ENCODE data around the gene DDC. TPM values are rescaled to one million over a fixed set of nuclear protein-coding genes. Genes with fewer than 3 reads are reported as not detected.

DDC gene
- total and polyA plus RNA-seq, 2 donors (not counting 1 experiment from before 2014, with no cell fraction given): not detected

DNA sequence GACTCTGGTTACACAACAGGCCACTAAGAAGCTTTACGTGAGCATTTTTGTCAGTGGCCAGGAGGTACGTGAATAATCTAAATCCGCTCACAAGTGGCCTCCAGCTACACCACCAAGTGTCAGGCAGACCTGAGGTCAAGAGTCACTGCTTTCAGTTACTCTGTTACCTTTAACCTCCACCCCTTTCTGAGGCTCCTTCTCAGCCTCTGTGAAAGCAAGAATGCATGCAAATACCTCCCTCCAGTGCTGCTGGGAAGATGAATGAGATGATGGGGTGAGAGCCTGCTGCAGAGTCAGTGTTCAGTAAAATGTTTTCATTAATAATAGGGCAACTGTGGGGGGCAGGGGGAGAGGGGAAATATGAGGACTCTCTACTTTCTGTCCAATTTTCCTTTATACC lies 11.2 kb downstream of the DDC start:
- ChIA-PET POLR2A (no interaction called here), CTCF (no interaction called here)
- peaks cover 0 to 4% (median 1%) of the 10 kb centered on the region in 4 experiments for H3K27me3 ChIP-seq (replicated peaks in 1 of 4; ENCODE audit: control extremely low read depth in 1 of 4, control insufficient read depth in 3 of 4, insufficient read depth in 4 of 4, low read length in 3 of 4)
- H4K20me1 ChIP-seq (ENCODE audit: control insufficient read depth, insufficient read depth, low read length, poor library complexity, severe bottlenecking): no peaks in the 10 kb centered on the region
- no peak overlapping the region for H3K9ac ChIP-seq (ENCODE audit: low read length)
- Mint-ChIP-seq H3K27ac (no peak overlapping the region), H3K9me3 (ENCODE audit: insufficient read depth) (no peaks in the 10 kb centered on the region), H3K4me3 (no peak overlapping the region), H3K27me3 (peaks cover 45% of the 10 kb centered on the region), H3K4me1 (no peaks in the 10 kb centered on the region)
- no peaks in the 10 kb centered on the region for H3K9me3 ChIP-seq (ENCODE audit: control extremely low read depth in 1 of 3, control insufficient read depth in 2 of 3, insufficient read depth in 1 of 3, low read length in 2 of 3)
- H3K36me3 ChIP-seq (replicated peaks in 1 of 2; ENCODE audit: control extremely low read depth in 1 of 2, control insufficient read depth in 1 of 2, extremely low read depth in 1 of 2, insufficient read depth in 2 of 2, low read length in 1 of 2): no peaks in the 10 kb centered on the region
- intact Hi-C loops (cut with micrococcal nuclease): no loop called here
- H3K79me2 ChIP-seq (ENCODE audit: control insufficient read depth, insufficient read depth, low read length): no peaks in the 10 kb centered on the region
- H3K4me2 ChIP-seq (replicated peaks; ENCODE audit: low read depth, low read length, poor library complexity, severe bottlenecking): no peak overlapping the region
- WGBS (ENCODE audit: insufficient coverage): 64% methylated on average over 3 of the region's 3 CpGs
- TF ChIP-seq, protein P1, sequence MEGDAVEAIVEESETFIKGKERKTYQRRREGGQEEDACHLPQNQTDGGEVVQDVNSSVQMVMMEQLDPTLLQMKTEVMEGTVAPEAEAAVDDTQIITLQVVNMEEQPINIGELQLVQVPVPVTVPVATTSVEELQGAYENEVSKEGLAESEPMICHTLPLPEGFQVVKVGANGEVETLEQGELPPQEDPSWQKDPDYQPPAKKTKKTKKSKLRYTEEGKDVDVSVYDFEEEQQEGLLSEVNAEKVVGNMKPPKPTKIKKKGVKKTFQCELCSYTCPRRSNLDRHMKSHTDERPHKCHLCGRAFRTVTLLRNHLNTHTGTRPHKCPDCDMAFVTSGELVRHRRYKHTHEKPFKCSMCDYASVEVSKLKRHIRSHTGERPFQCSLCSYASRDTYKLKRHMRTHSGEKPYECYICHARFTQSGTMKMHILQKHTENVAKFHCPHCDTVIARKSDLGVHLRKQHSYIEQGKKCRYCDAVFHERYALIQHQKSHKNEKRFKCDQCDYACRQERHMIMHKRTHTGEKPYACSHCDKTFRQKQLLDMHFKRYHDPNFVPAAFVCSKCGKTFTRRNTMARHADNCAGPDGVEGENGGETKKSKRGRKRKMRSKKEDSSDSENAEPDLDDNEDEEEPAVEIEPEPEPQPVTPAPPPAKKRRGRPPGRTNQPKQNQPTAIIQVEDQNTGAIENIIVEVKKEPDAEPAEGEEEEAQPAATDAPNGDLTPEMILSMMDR (IDR thresholded peaks at IDR 0.05): no peak
- no peak for TF ChIP-seq EZH2 (IDR thresholded peaks at IDR 0.05; ENCODE audit: borderline replicate concordance, insufficient read depth, low read depth, low read length, poor library complexity, severe bottlenecking)
- ATAC-seq (ENCODE audit: low read depth) (no peak), DNase-seq (no peak)
- H3K4me1 ChIP-seq (ENCODE audit: control insufficient read depth in 2 of 2, insufficient read depth in 2 of 2, low read length in 2 of 2): no peaks in the 10 kb centered on the region
- H3K4me3 ChIP-seq (ENCODE audit: control extremely low read depth in 1 of 5, extremely low read depth in 1 of 5, insufficient read depth in 1 of 5, low read depth in 2 of 5, low read length in 4 of 5): no peak overlapping the region
- H2AFZ ChIP-seq (ENCODE audit: insufficient read depth, low read depth, low read length, poor library complexity, severe bottlenecking): no peak overlapping the region
- H3K27ac ChIP-seq (ENCODE audit: low read length in 2 of 2): no peak overlapping the region

DNA sequence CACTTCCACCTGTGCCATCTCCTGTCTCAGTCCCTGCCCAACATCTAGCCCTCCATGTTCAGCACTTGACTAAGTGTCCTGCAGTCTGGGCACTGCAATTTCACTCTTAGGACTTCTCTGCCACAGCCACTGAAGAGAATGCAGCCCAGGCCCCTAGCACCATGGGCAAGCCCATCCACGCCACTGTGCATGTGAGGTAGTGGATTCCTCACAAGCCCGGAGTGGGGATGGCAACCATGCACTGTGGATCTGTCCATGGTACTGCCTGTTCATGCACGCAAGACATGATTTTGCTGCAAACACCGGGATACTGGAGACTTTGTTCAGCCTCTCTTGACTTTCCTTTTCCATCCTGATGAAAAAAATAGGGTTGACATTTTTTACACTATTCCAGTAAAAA lies 12.3 kb downstream of the DDC start:
- Histone ChIP-seq H2AFZ (ENCODE audit: insufficient read depth, low read depth, low read length, poor library complexity, severe bottlenecking) (no peak overlapping the region), H3K4me2 (replicated peaks; ENCODE audit: low read depth, low read length, poor library complexity, severe bottlenecking) (no peak overlapping the region), H3K4me1 (ENCODE audit: control insufficient read depth in 2 of 2, insufficient read depth in 2 of 2, low read length in 2 of 2) (no peaks in the 10 kb centered on the region), H4K20me1 (ENCODE audit: control insufficient read depth, insufficient read depth, low read length, poor library complexity, severe bottlenecking) (no peaks in the 10 kb centered on the region), H3K79me2 (ENCODE audit: control insufficient read depth, insufficient read depth, low read length) (no peaks in the 10 kb centered on the region), H3K4me3 (ENCODE audit: control extremely low read depth in 1 of 5, extremely low read depth in 1 of 5, insufficient read depth in 1 of 5, low read depth in 2 of 5, low read length in 4 of 5) (no peak overlapping the region), H3K36me3 (replicated peaks in 1 of 2; ENCODE audit: control extremely low read depth in 1 of 2, control insufficient read depth in 1 of 2, extremely low read depth in 1 of 2, insufficient read depth in 2 of 2, low read length in 1 of 2) (no peaks in the 10 kb centered on the region), H3K9me3 (ENCODE audit: control extremely low read depth in 1 of 3, control insufficient read depth in 2 of 3, insufficient read depth in 1 of 3, low read length in 2 of 3) (no peaks in the 10 kb centered on the region), H3K27me3 (replicated peaks in 1 of 4; ENCODE audit: control extremely low read depth in 1 of 4, control insufficient read depth in 3 of 4, insufficient read depth in 4 of 4, low read length in 3 of 4) (peaks cover 0 to 4% (median 0%) of the 10 kb centered on the region in 4 experiments), H3K9ac (ENCODE audit: low read length) (no peak overlapping the region), H3K27ac (ENCODE audit: low read length in 2 of 2) (no peak overlapping the region)
- intact Hi-C loops (cut with micrococcal nuclease): no loop called here
- CTCF ChIA-PET: no interaction called here
- WGBS (ENCODE audit: insufficient coverage): 69% methylated on average over 2 of the region's 4 CpGs
- no peak for DNase-seq
- H3K4me1 Mint-ChIP-seq: no peaks in the 10 kb centered on the region
- no peaks in the 10 kb centered on the region for H3K9me3 Mint-ChIP-seq (ENCODE audit: insufficient read depth)
- POLR2A ChIA-PET: no interaction called here
- ATAC-seq (ENCODE audit: low read depth): no peak
- no peak overlapping the region for H3K4me3 Mint-ChIP-seq
- no peak overlapping the region for H3K27ac Mint-ChIP-seq
- TF ChIP-seq, protein P1 (IDR thresholded peaks at IDR 0.05): no peak
- no peak for TF ChIP-seq EZH2 (IDR thresholded peaks at IDR 0.05; ENCODE audit: borderline replicate concordance, insufficient read depth, low read depth, low read length, poor library complexity, severe bottlenecking)
- peaks cover 40% of the 10 kb centered on the region for H3K27me3 Mint-ChIP-seq
